ENCODE data around the gene SVIP. TPM values are rescaled to one million over a fixed set of nuclear protein-coding genes. Genes with fewer than 3 reads are reported as not detected.

Gene SVIP
- total RNA-seq, 3 donors from 2014 or later (not counting 1 experiment from before 2014, with no cell fraction given): 14.9 to 19.2 (median 17.5) TPM

DNA sequence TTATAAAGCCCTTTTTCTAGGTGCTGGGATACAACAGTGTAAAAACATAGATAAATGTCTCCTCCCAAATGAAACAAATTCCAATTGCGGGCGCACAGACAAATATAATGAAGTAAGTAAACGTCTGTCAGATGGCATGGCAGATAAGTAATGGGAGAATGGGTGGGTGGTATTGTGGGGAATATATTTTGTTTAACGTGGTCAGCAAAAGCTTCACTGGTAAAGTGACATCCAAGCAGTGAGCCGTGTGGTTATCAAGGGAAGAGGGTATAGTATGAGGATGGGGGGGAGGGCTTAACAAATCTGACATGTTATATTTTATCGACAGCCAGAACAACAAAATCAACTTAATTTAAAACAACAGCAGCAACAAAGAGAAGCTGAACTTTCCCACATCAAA, 1.2 kb downstream of the SVIP start:
- ATAC-seq: no peak
- Mint-ChIP-seq H3K4me3 (peak overlapping the region; percentile 91), H3K27ac (peak overlapping the region; percentile 79 to 87), H3K27me3 (ENCODE audit: low read depth in 2 of 2) (no peaks in the 10 kb centered on the region), H3K4me1 (peaks cover 15 to 19% of the 10 kb centered on the region in 2 donors), H3K9me3 (no peaks in the 10 kb centered on the region), H3K36me3 (no peaks in the 10 kb centered on the region)
- H3K4me3 ChIP-seq (ENCODE audit: low read length): no peak overlapping the region
- intact Hi-C loops (cut with micrococcal nuclease): loop anchor here (2.0 kb wide), 1 partner anchor 204 kb away; the partner anchor contains the start of gene FANCF
- peaks cover 3% of the 10 kb centered on the region for H3K4me1 ChIP-seq (ENCODE audit: control insufficient read depth, insufficient read depth, low read length)
- no peaks in the 10 kb centered on the region for H3K9me3 ChIP-seq (ENCODE audit: control insufficient read depth, insufficient read depth, low read length)
- H3K36me3 ChIP-seq (ENCODE audit: control insufficient read depth, insufficient read depth, low read length): peaks cover 19% of the 10 kb centered on the region
- no peak for DNase-seq
- H3K27ac ChIP-seq (ENCODE audit: low read length): no peak overlapping the region
- 42% methylated on average over 5 of the region's 6 CpGs for WGBS (ENCODE audit: insufficient coverage)
- TF ChIP-seq, protein P1, sequence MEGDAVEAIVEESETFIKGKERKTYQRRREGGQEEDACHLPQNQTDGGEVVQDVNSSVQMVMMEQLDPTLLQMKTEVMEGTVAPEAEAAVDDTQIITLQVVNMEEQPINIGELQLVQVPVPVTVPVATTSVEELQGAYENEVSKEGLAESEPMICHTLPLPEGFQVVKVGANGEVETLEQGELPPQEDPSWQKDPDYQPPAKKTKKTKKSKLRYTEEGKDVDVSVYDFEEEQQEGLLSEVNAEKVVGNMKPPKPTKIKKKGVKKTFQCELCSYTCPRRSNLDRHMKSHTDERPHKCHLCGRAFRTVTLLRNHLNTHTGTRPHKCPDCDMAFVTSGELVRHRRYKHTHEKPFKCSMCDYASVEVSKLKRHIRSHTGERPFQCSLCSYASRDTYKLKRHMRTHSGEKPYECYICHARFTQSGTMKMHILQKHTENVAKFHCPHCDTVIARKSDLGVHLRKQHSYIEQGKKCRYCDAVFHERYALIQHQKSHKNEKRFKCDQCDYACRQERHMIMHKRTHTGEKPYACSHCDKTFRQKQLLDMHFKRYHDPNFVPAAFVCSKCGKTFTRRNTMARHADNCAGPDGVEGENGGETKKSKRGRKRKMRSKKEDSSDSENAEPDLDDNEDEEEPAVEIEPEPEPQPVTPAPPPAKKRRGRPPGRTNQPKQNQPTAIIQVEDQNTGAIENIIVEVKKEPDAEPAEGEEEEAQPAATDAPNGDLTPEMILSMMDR (IDR thresholded peaks at IDR 0.05): no peak
- H3K27me3 ChIP-seq (ENCODE audit: control insufficient read depth, insufficient read depth, low read length): no peaks in the 10 kb centered on the region

DNA sequence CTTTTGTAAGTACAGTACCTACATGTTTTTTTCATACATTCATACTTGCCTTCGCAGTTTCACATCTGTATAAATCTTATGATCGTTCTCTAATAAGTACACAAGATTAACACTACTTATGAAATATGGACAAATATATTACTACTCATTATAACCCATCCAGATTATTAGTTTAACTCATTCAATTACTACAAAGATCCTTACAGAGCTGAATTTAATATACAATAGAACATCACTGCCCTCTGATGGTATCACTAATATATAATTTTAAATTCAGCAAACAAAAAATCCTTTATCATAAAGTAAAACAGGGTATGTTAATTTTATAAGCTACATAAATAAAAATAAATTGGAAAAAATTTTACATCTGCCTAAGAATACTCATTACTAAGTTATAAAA, 7.4 kb downstream of the SVIP start:
- no peaks in the 10 kb centered on the region for H3K9me3 Mint-ChIP-seq
- TF ChIP-seq, protein P1 (IDR thresholded peaks at IDR 0.05): no peak
- 100% methylated on average over 2 of the region's 2 CpGs for WGBS (ENCODE audit: insufficient coverage)
- no peak overlapping the region for H3K4me3 ChIP-seq (ENCODE audit: low read length)
- DNase-seq (no peak), ATAC-seq (no peak)
- intact Hi-C loops (cut with micrococcal nuclease): no loop called here
- no peaks in the 10 kb centered on the region for H3K27me3 Mint-ChIP-seq (ENCODE audit: low read depth in 2 of 2)
- H3K36me3 ChIP-seq (ENCODE audit: control insufficient read depth, insufficient read depth, low read length): peaks cover 50% of the 10 kb centered on the region
- no peak overlapping the region for H3K4me3 Mint-ChIP-seq
- no peaks in the 10 kb centered on the region for H3K9me3 ChIP-seq (ENCODE audit: control insufficient read depth, insufficient read depth, low read length)
- H3K4me1 Mint-ChIP-seq: no peaks in the 10 kb centered on the region
- no peaks in the 10 kb centered on the region for H3K27me3 ChIP-seq (ENCODE audit: control insufficient read depth, insufficient read depth, low read length)
- H3K27ac ChIP-seq (ENCODE audit: low read length): no peak overlapping the region
- H3K36me3 Mint-ChIP-seq: peaks cover 15% of the 10 kb centered on the region
- no peaks in the 10 kb centered on the region for H3K4me1 ChIP-seq (ENCODE audit: control insufficient read depth, insufficient read depth, low read length)
- no peak overlapping the region for H3K27ac Mint-ChIP-seq

DNA sequence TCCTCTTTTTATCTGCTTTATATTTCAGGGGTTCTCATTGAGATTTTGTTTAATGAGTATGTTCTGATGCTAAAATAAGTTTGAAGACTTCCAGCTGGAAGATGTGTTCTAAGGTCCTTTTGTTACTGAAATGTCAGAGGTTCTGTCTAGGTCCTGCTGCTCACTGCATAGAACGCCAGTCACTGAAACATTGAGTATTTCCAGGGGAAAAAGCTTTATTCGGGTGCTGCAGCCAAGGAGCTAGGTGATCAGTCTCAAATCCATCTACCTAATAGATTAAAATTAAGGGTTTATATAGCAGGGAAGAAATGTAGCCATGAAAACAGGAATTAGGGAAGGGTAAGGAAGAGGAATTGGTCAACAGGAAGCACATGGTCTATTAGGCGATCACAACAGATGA, 19.7 kb downstream of the SVIP start:
- no peak for ATAC-seq
- intact Hi-C loops (cut with micrococcal nuclease): no loop called here

More for the DNA sequence above, 19.7 kb downstream of the SVIP start:
- H3K36me3 ChIP-seq (ENCODE audit: control insufficient read depth, insufficient read depth, low read length): no peaks in the 10 kb centered on the region
- no peak overlapping the region for H3K27ac ChIP-seq (ENCODE audit: low read length)
- TF ChIP-seq, protein P1 (IDR thresholded peaks at IDR 0.05): no peak
- Mint-ChIP-seq H3K9me3 (peaks cover 0 to 3% of the 10 kb centered on the region in 2 donors), H3K4me3 (no peak overlapping the region), H3K36me3 (peaks cover 6% of the 10 kb centered on the region), H3K4me1 (no peaks in the 10 kb centered on the region), H3K27me3 (ENCODE audit: low read depth in 2 of 2) (no peaks in the 10 kb centered on the region), H3K27ac (no peak overlapping the region)
- no peaks in the 10 kb centered on the region for H3K27me3 ChIP-seq (ENCODE audit: control insufficient read depth, insufficient read depth, low read length)
- H3K9me3 ChIP-seq (ENCODE audit: control insufficient read depth, insufficient read depth, low read length): no peaks in the 10 kb centered on the region
- no peak for DNase-seq
- no peak overlapping the region for H3K4me3 ChIP-seq (ENCODE audit: low read length)
- WGBS (ENCODE audit: insufficient coverage): 96% methylated on average over 2 of the region's 3 CpGs
- H3K4me1 ChIP-seq (ENCODE audit: control insufficient read depth, insufficient read depth, low read length): no peaks in the 10 kb centered on the region

Data from natural killer cell (primary cell).